Kidney (tissue), 22 donors: ENCODE measurements around the gene CHRDL1. TPM values are rescaled to one million over a fixed set of nuclear protein-coding genes. Genes with fewer than 3 reads are reported as not detected.

ENCODE experiments used
- DNase-seq, 5 donors: peaks; one replicate each; pipeline ENCODE4 v3.0.0-alpha.2; 2013 to 2020
- FAIRE-seq: peaks from 2 replicates; lab custom pipeline; 2012; peaks lifted over from hg19 to GRCh38; lab: Jason Lieb, UNC
- H3K27ac ChIP-seq, 2 donors: one replicate each; pipeline ENCODE4 v1.7.0; 2013; ENCODE audit warnings: low read depth in 2 of 2, low read length in 2 of 2, inconsistent platforms in 1 of 2
- H3K27me3 ChIP-seq: one replicate; pipeline ENCODE4 v1.7.1; 2013; ENCODE audit warnings: low read length, inconsistent platforms; ENCODE audit not compliant: control insufficient read depth, insufficient read depth
- H3K36me3 ChIP-seq, 3 donors: one replicate each; pipeline versions ENCODE4 v1.7.0 to v1.7.1; 2013; ENCODE audit warnings: low read length in 3 of 3, control low read depth in 1 of 3, inconsistent platforms in 1 of 3; ENCODE audit not compliant: insufficient read depth in 3 of 3, control insufficient read depth in 2 of 3
- H3K4me1 ChIP-seq, 3 donors: one replicate each; pipeline versions ENCODE4 v1.7.0 to v1.7.1; 2013; ENCODE audit warnings: low read length in 3 of 3, inconsistent platforms in 1 of 3, low read depth in 1 of 3; ENCODE audit not compliant: control insufficient read depth in 2 of 3, insufficient read depth in 2 of 3
- H3K4me3 ChIP-seq, 3 donors: one replicate each; pipeline versions ENCODE4 v1.7.0 to v1.8.1; 2013; ENCODE audit warnings: low read length in 3 of 3, control low read depth in 1 of 3, inconsistent platforms in 1 of 3
- H3K9ac ChIP-seq, 3 donors: one replicate each; pipeline versions ENCODE4 v1.7.0 to v1.7.1; 2013; ENCODE audit warnings: low read length in 3 of 3, control low read depth in 1 of 3, inconsistent platforms in 1 of 3
- H3K9me3 ChIP-seq, 3 donors: one replicate each; pipeline versions ENCODE4 v1.7.0 to v1.7.1; 2013; ENCODE audit warnings: low read length in 3 of 3, control low read depth in 1 of 3, inconsistent platforms in 1 of 3; ENCODE audit not compliant: control insufficient read depth in 2 of 3, insufficient read depth in 1 of 3
- CTCF ChIP-seq: IDR thresholded peaks from 3 replicates; pipeline ENCODE4 v1.5.1; 2012; ENCODE audit warnings: mild to moderate bottlenecking, moderate library complexity, borderline replicate concordance; ENCODE audit not compliant: insufficient read depth; ENCODE audit errors: extremely low read depth
- intact Hi-C: fragments of 100-400 bp; cut with DNase I; formaldehyde crosslinking; loops from one replicate; pipeline ENCODE4 v1.11.1; 2022
- long read RNA-seq, 10 donors: library from polyadenylated mRNA in 1 of 10; unstranded in 1 of 10; transcript quantifications; one replicate each; pipeline ENCODE4 v2.0.0 and lab custom pipeline, GENCODE V29; 2021 to 2026
- polyA plus RNA-seq: library from polyadenylated mRNA; stranded (reverse); fragments of 350-450 nt; fragmentation: Illumina TruSeq; extraction: RNeasy Lipid Tissue Mini Kit (QIAGEN cat#74804); gene quantifications from one replicate; pipeline ENCODE4 v1.2.3, GENCODE V29; 2014; ENCODE audit warnings: low read depth, low replicate concordance; ENCODE audit not compliant: insufficient read depth
- total RNA-seq: library from RNA; stranded (reverse); fragmentation: NEBNext Ultra II Directional; extraction: Animal tissue kit (Norgen Biotek cat#: 25700); gene quantifications from one replicate; pipeline ENCODE4 v1.2.1, GENCODE V29; 2021
- donor health status: control.
- donor health status: control.
- donor health status: control.
- donor health status: control.
- donor health status: control.
- donor health status: DM: yes; HTN: yes; CAD: no.
- donor health status: Normal renal cell carcinoma (clear cell type).

CHRDL1 gene, protein sequence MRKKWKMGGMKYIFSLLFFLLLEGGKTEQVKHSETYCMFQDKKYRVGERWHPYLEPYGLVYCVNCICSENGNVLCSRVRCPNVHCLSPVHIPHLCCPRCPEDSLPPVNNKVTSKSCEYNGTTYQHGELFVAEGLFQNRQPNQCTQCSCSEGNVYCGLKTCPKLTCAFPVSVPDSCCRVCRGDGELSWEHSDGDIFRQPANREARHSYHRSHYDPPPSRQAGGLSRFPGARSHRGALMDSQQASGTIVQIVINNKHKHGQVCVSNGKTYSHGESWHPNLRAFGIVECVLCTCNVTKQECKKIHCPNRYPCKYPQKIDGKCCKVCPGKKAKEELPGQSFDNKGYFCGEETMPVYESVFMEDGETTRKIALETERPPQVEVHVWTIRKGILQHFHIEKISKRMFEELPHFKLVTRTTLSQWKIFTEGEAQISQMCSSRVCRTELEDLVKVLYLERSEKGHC
- 8.7 TPM for total RNA-seq
- 18.3 TPM for polyA plus RNA-seq
- long read RNA-seq, donor 1: 0 reads
- long read RNA-seq, donor 2, partial matches to known transcripts: 0 of 1 reads
- long read RNA-seq, donor 2, other reads (novel, unspliced or antisense): 0 of 1 reads
- long read RNA-seq, donor 3: 0 reads
- long read RNA-seq, donor 4: 0 reads
- long read RNA-seq, donor 5: 0 reads
- long read RNA-seq, donor 6, partial matches to known transcripts: 0 of 1 reads
- long read RNA-seq, donor 6, other reads (novel, unspliced or antisense): 0 of 1 reads
- long read RNA-seq, donor 7, partial matches to known transcripts: 0 of 2 reads
- long read RNA-seq, donor 7, other reads (novel, unspliced or antisense): 0 of 2 reads
- long read RNA-seq, donor 8: 0 reads
- long read RNA-seq, donor 9: 0 reads
- long read RNA-seq, donor 10: 0 reads

DNA sequence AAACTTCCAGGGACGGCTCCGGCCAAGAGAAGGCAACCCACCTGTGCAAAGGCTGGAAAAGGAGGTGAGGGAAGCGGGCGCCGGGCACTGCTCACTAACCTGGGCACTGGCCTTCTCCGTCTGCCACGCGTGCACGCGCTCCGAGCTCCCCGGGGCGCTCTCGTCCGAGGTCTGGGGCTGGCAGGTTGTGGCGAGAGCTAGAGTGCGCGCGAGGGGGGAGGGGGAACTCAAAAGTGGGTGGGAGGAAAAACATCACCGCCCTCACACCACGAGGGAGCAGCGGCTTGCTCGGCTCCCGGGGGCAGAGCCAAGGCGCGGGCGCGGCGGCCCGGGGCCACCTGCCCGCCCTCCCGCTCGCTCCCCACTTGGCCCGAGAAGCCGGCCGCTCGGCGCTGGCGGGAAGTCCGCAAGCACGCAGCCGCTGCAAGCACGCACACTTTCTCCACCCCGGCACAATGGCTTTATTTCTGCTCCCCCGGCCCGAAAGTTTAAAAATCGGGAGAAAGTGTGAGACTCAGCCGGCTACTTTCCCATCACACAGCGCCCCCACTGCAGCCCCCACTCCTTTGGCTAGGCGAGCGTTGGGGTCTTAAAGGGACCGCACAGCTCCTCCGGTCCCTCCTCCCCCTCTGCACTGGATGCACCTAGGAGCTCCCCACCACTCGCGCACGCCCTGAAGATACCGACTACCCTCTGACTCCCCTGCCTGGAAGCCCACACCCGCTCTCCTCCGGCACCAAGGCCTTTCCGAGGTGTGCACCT, at the start of gene CHRDL1:
Gene CHRDL1 (minus strand): TSS at position 173 of the 762 bp plus-strand sequence. CDS start 3,636 bp downstream, outside the sequence.
- H3K9ac ChIP-seq: no peak within 1 kb of the TSS

GRCh38 chrX:110836982-110837381, 41.4 kb upstream of the CHRDL1 start:
- H3K4me3 ChIP-seq: no peak overlapping the region
- no peak for TF ChIP-seq CTCF
- H3K9ac ChIP-seq: no peak overlapping the region
- DNase-seq (no peak), FAIRE-seq (no peak)
- no peaks in the 10 kb centered on the region for H3K4me1 ChIP-seq
- intact Hi-C loops: no loop called here
- H3K36me3 ChIP-seq: no peaks in the 10 kb centered on the region
- no peaks in the 10 kb centered on the region for H3K9me3 ChIP-seq
- no peak overlapping the region for H3K27ac ChIP-seq
- H3K27me3 ChIP-seq: no peaks in the 10 kb centered on the region

More for the DNA sequence above, at the start of gene CHRDL1:
- Histone ChIP-seq H3K9me3 (no peaks in the 10 kb centered on the region), H3K4me1 (no peaks in the 10 kb centered on the region), H3K4me3 (peak within 1 kb of the TSS in 2 of 3 donors; percentile 42 to 49), H3K36me3 (no peaks in the 10 kb centered on the region), H3K27ac (no peak within 1 kb of the TSS), H3K27me3 (peaks cover 16% of the 10 kb centered on the region)
- TF ChIP-seq CTCF: no peak
- intact Hi-C loops: no loop called here
- DNase-seq (peak; percentile 50 to 78 (median 63)), FAIRE-seq (no peak)

DNA sequence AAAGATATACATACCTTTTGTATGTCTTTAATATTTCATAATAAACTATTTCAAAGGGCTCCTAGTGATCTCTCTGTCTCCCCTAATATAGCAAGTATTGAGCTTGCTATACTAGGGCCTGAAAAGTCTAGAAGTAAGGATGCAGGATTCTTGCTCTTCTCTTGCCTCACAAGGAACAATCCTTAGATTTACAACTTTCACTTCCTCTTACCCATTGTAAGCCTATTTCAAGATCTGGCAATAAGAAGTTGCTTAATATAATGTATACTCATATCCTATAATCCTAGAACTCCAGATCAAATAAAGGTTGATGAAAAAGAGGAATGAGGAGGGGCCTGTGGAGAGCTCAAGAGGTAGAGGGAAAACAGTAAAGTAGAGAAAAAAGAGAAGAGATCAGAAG, 40.8 kb upstream of the CHRDL1 start:
- no peak overlapping the region for H3K4me3 ChIP-seq
- no peak for TF ChIP-seq CTCF
- no peaks in the 10 kb centered on the region for H3K27me3 ChIP-seq
- H3K4me1 ChIP-seq: no peaks in the 10 kb centered on the region
- H3K9ac ChIP-seq: no peak overlapping the region
- no peaks in the 10 kb centered on the region for H3K9me3 ChIP-seq
- no peaks in the 10 kb centered on the region for H3K36me3 ChIP-seq
- intact Hi-C loops: no loop called here
- H3K27ac ChIP-seq: no peak overlapping the region
- DNase-seq (no peak), FAIRE-seq (no peak)
